ENCODE measurements around the gene STS. TPM values are rescaled to one million over a fixed set of nuclear protein-coding genes. Genes with fewer than 3 reads are reported as not detected.

Gene STS
- total and polyA plus RNA-seq, 4 donors, result 1.8 to 6.4 (median 2.8) TPM

GRCh38 chrX:7159149-7159861 lies 11.8 kb downstream of the STS start:
- TF ChIP-seq RXRA (IDR thresholded peaks at IDR 0.05), result peak in 1 of 2 donors; percentile 27
- TF ChIP-seq FOXA1 (IDR thresholded peaks at IDR 0.05), result peak; percentile 59
- peak; percentile 74 for TF ChIP-seq FOXA2 (IDR thresholded peaks at IDR 0.05)
- peak in 1 of 2 donors; percentile 27 for TF ChIP-seq HNF4A (conservative IDR thresholded peaks at IDR 0.05)
- peak in 1 of 2 donors; percentile 15 for TF ChIP-seq RAD21 (IDR thresholded peaks at IDR 0.05)
- TF ChIP-seq JUND (IDR thresholded peaks at IDR 0.05), result no peak
- H3K9ac ChIP-seq (ENCODE audit: low read depth in 1 of 2, low read length in 2 of 2), result no peak overlapping the region
- no peaks in the 10 kb centered on the region for H3K27me3 ChIP-seq (ENCODE audit: control insufficient read depth in 4 of 4, insufficient read depth in 4 of 4, low read length in 3 of 4)
- no peak overlapping the region for H3K4me3 ChIP-seq (ENCODE audit: low read depth in 1 of 3, low read length in 3 of 3)
- no peak for DNase-seq (ENCODE audit: low spot score)
- no peaks in the 10 kb centered on the region for H3K4me1 ChIP-seq (ENCODE audit: control insufficient read depth in 4 of 4, insufficient read depth in 4 of 4, low read length in 3 of 4)
- no peak overlapping the region for H3K27ac ChIP-seq (ENCODE audit: low read depth in 1 of 2, low read length in 2 of 2)
- H3K36me3 ChIP-seq (ENCODE audit: control insufficient read depth in 4 of 4, insufficient read depth in 3 of 4, low read depth in 1 of 4, low read length in 3 of 4), result no peaks in the 10 kb centered on the region
- H3K9me3 ChIP-seq (ENCODE audit: control insufficient read depth in 4 of 4, low read length in 3 of 4), result no peaks in the 10 kb centered on the region
- WGBS, result 60% methylated on average over 7 of the region's 7 CpGs

GRCh38 chrX:7163146-7163677 lies 15.7 kb downstream of the STS start:
- H3K9ac ChIP-seq (ENCODE audit: low read depth in 1 of 2, low read length in 2 of 2), result no peak overlapping the region
- H3K27ac ChIP-seq (ENCODE audit: low read depth in 1 of 2, low read length in 2 of 2), result no peak overlapping the region
- DNase-seq (ENCODE audit: low spot score), result no peak
- 77% methylated on average over 1 of the region's 1 CpG for WGBS
- no peaks in the 10 kb centered on the region for H3K4me1 ChIP-seq (ENCODE audit: control insufficient read depth in 4 of 4, insufficient read depth in 4 of 4, low read length in 3 of 4)
- no peaks in the 10 kb centered on the region for H3K27me3 ChIP-seq (ENCODE audit: control insufficient read depth in 4 of 4, insufficient read depth in 4 of 4, low read length in 3 of 4)
- H3K36me3 ChIP-seq (ENCODE audit: control insufficient read depth in 4 of 4, insufficient read depth in 3 of 4, low read depth in 1 of 4, low read length in 3 of 4), result no peaks in the 10 kb centered on the region
- no peaks in the 10 kb centered on the region for H3K9me3 ChIP-seq (ENCODE audit: control insufficient read depth in 4 of 4, low read length in 3 of 4)
- H3K4me3 ChIP-seq (ENCODE audit: low read depth in 1 of 3, low read length in 3 of 3), result no peak overlapping the region
- TF ChIP-seq TAF1 (conservative IDR thresholded peaks at IDR 0.05), result no peak
- no peak for TF ChIP-seq REST (IDR thresholded peaks at IDR 0.05)
- no peak for TF ChIP-seq JUND (IDR thresholded peaks at IDR 0.05)

- Histone ChIP-seq H3K36me3 (ENCODE audit: control insufficient read depth in 4 of 4, insufficient read depth in 3 of 4, low read depth in 1 of 4, low read length in 3 of 4) (no peaks in the 10 kb centered on the region), H3K27ac (ENCODE audit: low read depth in 1 of 2, low read length in 2 of 2) (no peak overlapping the region), H3K4me1 (ENCODE audit: control insufficient read depth in 4 of 4, insufficient read depth in 4 of 4, low read length in 3 of 4) (no peaks in the 10 kb centered on the region), H3K4me3 (ENCODE audit: low read depth in 1 of 3, low read length in 3 of 3) (no peak overlapping the region), H3K27me3 (ENCODE audit: control insufficient read depth in 4 of 4, insufficient read depth in 4 of 4, low read length in 3 of 4) (no peaks in the 10 kb centered on the region), H3K9ac (ENCODE audit: low read depth in 1 of 2, low read length in 2 of 2) (no peak overlapping the region), H3K9me3 (ENCODE audit: control insufficient read depth in 4 of 4, low read length in 3 of 4) (no peaks in the 10 kb centered on the region)
- 75% methylated on average over 3 of the region's 3 CpGs for WGBS
- DNase-seq (ENCODE audit: low spot score), result no peak
- no peak for TF ChIP-seq ZBTB33 (IDR thresholded peaks at IDR 0.05)
- no peak for TF ChIP-seq FOXA2 (IDR thresholded peaks at IDR 0.05)
- no peak for TF ChIP-seq RXRA (IDR thresholded peaks at IDR 0.05)
- TF ChIP-seq HNF4G (IDR thresholded peaks at IDR 0.05), result no peak
- TF ChIP-seq RAD21 (IDR thresholded peaks at IDR 0.05), result no peak
- TF ChIP-seq FOXA1 (IDR thresholded peaks at IDR 0.05), result no peak
- no peak for TF ChIP-seq YY1 (IDR thresholded peaks at IDR 0.05)
- TF ChIP-seq JUND (IDR thresholded peaks at IDR 0.05), result no peak
- TF ChIP-seq HNF4A (conservative IDR thresholded peaks at IDR 0.05), result no peak
- TF ChIP-seq SP1 (IDR thresholded peaks at IDR 0.05), result no peak
- TF ChIP-seq MAX (IDR thresholded peaks at IDR 0.05), result no peak
- TF ChIP-seq CTCF (IDR thresholded peaks at IDR 0.05; ENCODE audit: low read depth, low read length, missing input control), result no peak
- TF ChIP-seq NR2F2 (IDR thresholded peaks at IDR 0.05), result no peak
- TF ChIP-seq TAF1 (conservative IDR thresholded peaks at IDR 0.05), result no peak
- no peak for TF ChIP-seq EGR1 (IDR thresholded peaks at IDR 0.05; ENCODE audit: low read depth in 2 of 2)
- TF ChIP-seq GABPA (IDR thresholded peaks at IDR 0.05 in 1 of 2, conservative IDR thresholded peaks at IDR 0.05 in 1 of 2), result no peak
These were observed 16.7 kb downstream of the STS start for GRCh38 chrX:7164174-7164573.
